HepG2 (cell line): Measurements from ENCODE around the gene FDXACB1. TPM values are rescaled to one million over a fixed set of nuclear protein-coding genes. Genes with fewer than 3 reads are reported as not detected.

Experiments
- AGO1 ChIP-seq: fragments of 200-400 bp; formaldehyde crosslinking; IDR thresholded peaks from 2 replicates; pipeline ENCODE4 v1.6.1; 2017; ENCODE audit warnings: mild to moderate bottlenecking, low read depth, low read length, moderate library complexity; ENCODE audit not compliant: poor library complexity, severe bottlenecking
- ATF2 ChIP-seq: sonication (generic); formaldehyde crosslinking; IDR thresholded peaks from 2 replicates; pipeline ENCODE4 v1.4.0; 2020; ENCODE audit warnings: missing genetic modification reagents
- EED ChIP-seq: sonication (generic); formaldehyde crosslinking; IDR thresholded peaks from 2 replicates; pipeline ENCODE4 v1.5.0; 2020; ENCODE audit warnings: mild to moderate bottlenecking, missing genetic modification reagents
- ETS1 ChIP-seq: sonication (generic); formaldehyde crosslinking; IDR thresholded peaks from 2 replicates; pipeline ENCODE4 v1.4.0; 2020; ENCODE audit warnings: missing genetic modification reagents
- FOXK2 ChIP-seq: fragments of 450-650 bp; IDR thresholded peaks from 2 replicates; pipeline ENCODE4 v1.6.1; 2016
- HIVEP1 ChIP-seq: sonication (generic); formaldehyde crosslinking; IDR thresholded peaks from 2 replicates; pipeline ENCODE4 v1.4.0; 2020; ENCODE audit warnings: mild to moderate bottlenecking, missing genetic modification reagents
- MBNL3 ChIP-seq: fragments of 250-450 bp; sonication (Bioruptor Pico); conservative IDR thresholded peaks from 2 replicates; pipeline ENCODE4 v1.8.0; 2022; ENCODE audit warnings: mild to moderate bottlenecking, inconsistent platforms
- RELA ChIP-seq: sonication (generic); formaldehyde crosslinking; IDR thresholded peaks from 2 replicates; pipeline ENCODE4 v1.4.0; 2020; ENCODE audit warnings: missing genetic modification reagents
- REST ChIP-seq, 2 experiments: IDR thresholded peaks; 2 replicates each; pipeline ENCODE4 v1.6.1; 2011 to 2012; ENCODE audit warnings: low read length in 2 of 2, borderline replicate concordance in 1 of 2, low read depth in 1 of 2, mild to moderate bottlenecking in 1 of 2, moderate library complexity in 1 of 2
- SKI ChIP-seq: fragments of 450-650 bp; IDR thresholded peaks from one replicate; pipeline ENCODE4 v1.6.1; 2018; ENCODE audit warnings: mild to moderate bottlenecking; ENCODE audit not compliant: partially characterized antibody
- SRSF9 ChIP-seq: fragments of 200-400 bp; formaldehyde crosslinking; IDR thresholded peaks from 2 replicates; pipeline ENCODE4 v1.6.1; 2018; ENCODE audit warnings: borderline replicate concordance, mild to moderate bottlenecking, low read depth, low read length; ENCODE audit not compliant: insufficient read depth, poor library complexity, severe bottlenecking
- TIGD3 ChIP-seq: sonication (generic); formaldehyde crosslinking; IDR thresholded peaks from 2 replicates; pipeline ENCODE4 v1.5.1; 2020; ENCODE audit warnings: mild to moderate bottlenecking, missing genetic modification reagents, borderline replicate concordance
- ZBTB38 ChIP-seq: sonication (generic); formaldehyde crosslinking; IDR thresholded peaks from 2 replicates; pipeline ENCODE4 v1.5.1; 2020; ENCODE audit warnings: mild to moderate bottlenecking, missing genetic modification reagents
- ZFP1 ChIP-seq: IDR thresholded peaks from 2 replicates; pipeline ENCODE4 v1.6.1; 2016
- ZKSCAN5 ChIP-seq: sonication (generic); formaldehyde crosslinking; IDR thresholded peaks from 2 replicates; pipeline ENCODE4 v1.5.1; 2020; ENCODE audit warnings: mild to moderate bottlenecking, missing genetic modification reagents
- ZNF160 ChIP-seq: sonication (generic); formaldehyde crosslinking; IDR thresholded peaks from 2 replicates; pipeline ENCODE4 v1.8.0; 2022; ENCODE audit warnings: mild to moderate bottlenecking, inconsistent platforms, missing genetic modification reagents
- ZNF354B ChIP-seq: sonication (generic); formaldehyde crosslinking; IDR thresholded peaks from 2 replicates; pipeline ENCODE4 v1.8.0; 2022; ENCODE audit warnings: mild to moderate bottlenecking, missing genetic modification reagents
- ZNF564 ChIP-seq: sonication (generic); formaldehyde crosslinking; IDR thresholded peaks from 2 replicates; pipeline ENCODE4 v1.8.1; 2023; ENCODE audit warnings: mild to moderate bottlenecking, missing genetic modification reagents
- ZNF614 ChIP-seq: IDR thresholded peaks from 2 replicates; pipeline ENCODE4 v1.6.1; 2018; ENCODE audit warnings: missing biosample characterization, missing genetic modification reagents, inconsistent platforms, borderline replicate concordance
- ZNF674 ChIP-seq: sonication (generic); formaldehyde crosslinking; IDR thresholded peaks from 2 replicates; pipeline ENCODE4 v1.5.0; 2020; ENCODE audit warnings: low read depth, mild to moderate bottlenecking, missing genetic modification reagents
- ZNF709 ChIP-seq: sonication (generic); formaldehyde crosslinking; IDR thresholded peaks from 2 replicates; pipeline ENCODE4 v1.5.0; 2020; ENCODE audit warnings: mild to moderate bottlenecking, missing genetic modification reagents
- ZSCAN25 ChIP-seq: sonication (generic); formaldehyde crosslinking; IDR thresholded peaks from 2 replicates; pipeline ENCODE4 v1.8.0; 2022; ENCODE audit warnings: mild to moderate bottlenecking, missing genetic modification reagents
- polyA plus RNA-seq, 8 experiments: library from polyadenylated mRNA; depleted of rRNA in 3 of 8; stranded (reverse) in 7 of 8; unstranded in 1 of 8; fragments of >200 nt; fragmentation: Illumina TruSeq in 4 of 8; extraction: Trizol in 4 of 8; gene quantifications; 2 replicates each; pipeline versions ENCODE4 v1.2.1 to v1.2.3, GENCODE V29; 2011 to 2016; ENCODE audit warnings: low read depth in 4 of 8, missing spikeins in 1 of 8, mixed read lengths in 1 of 8; ENCODE audit not compliant: insufficient read depth in 1 of 8
- total RNA-seq, 5 experiments: library from RNA; depleted of rRNA; stranded (reverse); fragments of >200 nt; fragmentation: Illumina TruSeq; extraction: Trizol; gene quantifications; 2 replicates each; pipeline ENCODE4 v1.2.3, GENCODE V29; 2016; ENCODE audit warnings: low read depth in 1 of 5

Gene FDXACB1
- total and polyA plus RNA-seq, 2 of the 13 experiments (the other 11 are each of a cell fraction or from before 2014, with no cell fraction given), result 1.1 to 3.4 TPM

GRCh38 chr11:111878849-111879636 lies at the start of gene FDXACB1, which contains the start of gene CFAP68 (continued):
- 0 out of 2 replicates have a peak, but pooled peaks have one; percentile 57 for TF ChIP-seq ETS1 (CRISPR knock-in tag)
- TF ChIP-seq REST (IDR thresholded peaks at IDR 0.05; ENCODE audit: borderline replicate concordance in 1 of 2, low read depth in 1 of 2, low read length in 2 of 2), result 0 out of 4 replicates have a peak, but pooled peaks of 1 of the 2 experiments have one; percentile 20
- TF ChIP-seq ZFP1, result no peak; the same call in 1 of the 2 replicates
- no peak for TF ChIP-seq SRSF9
- TF ChIP-seq AGO1, result no peak
- TF ChIP-seq ATF2 (CRISPR knock-in tag), result peak; percentile 53
- TF ChIP-seq ZSCAN25 (CRISPR knock-in tag), result 0 out of 2 replicates have a peak, but pooled peaks have one; percentile 58
- TF ChIP-seq FOXK2, result peak; percentile 65; the same call in 1 of the 2 replicates
- 0 out of 2 replicates have a peak, but pooled peaks have one; percentile 69 for TF ChIP-seq ZNF160
- TF ChIP-seq SKI, result peak; percentile 99
- no peak for TF ChIP-seq ZNF354B
- TF ChIP-seq MBNL3, result no peak
- TF ChIP-seq RELA (CRISPR knock-in tag), result no peak
- TF ChIP-seq HIVEP1, result peak; percentile 77
- TF ChIP-seq ZBTB38 (CRISPR knock-in tag), result peak; percentile 72; the same call in 1 of the 2 replicates
- no peak; the same call in 1 of the 2 replicates for TF ChIP-seq ZNF614 (CRISPR knock-in tag)
- peak; percentile 84; the same call in 1 of the 2 replicates for TF ChIP-seq ZNF674 (CRISPR knock-in tag)
- no peak for TF ChIP-seq ZKSCAN5 (CRISPR knock-in tag)
- TF ChIP-seq ZNF709, result no peak
- 0 out of 2 replicates have a peak, but pooled peaks have one; percentile 22 for TF ChIP-seq ZNF564
- TF ChIP-seq EED (CRISPR knock-in tag), result 0 out of 2 replicates have a peak, but pooled peaks have one; percentile 21
- TF ChIP-seq TIGD3 (CRISPR knock-in tag), result no peak; the same call in 1 of the 2 replicates
